ENCODE results near the gene DLGAP1.

DNA sequence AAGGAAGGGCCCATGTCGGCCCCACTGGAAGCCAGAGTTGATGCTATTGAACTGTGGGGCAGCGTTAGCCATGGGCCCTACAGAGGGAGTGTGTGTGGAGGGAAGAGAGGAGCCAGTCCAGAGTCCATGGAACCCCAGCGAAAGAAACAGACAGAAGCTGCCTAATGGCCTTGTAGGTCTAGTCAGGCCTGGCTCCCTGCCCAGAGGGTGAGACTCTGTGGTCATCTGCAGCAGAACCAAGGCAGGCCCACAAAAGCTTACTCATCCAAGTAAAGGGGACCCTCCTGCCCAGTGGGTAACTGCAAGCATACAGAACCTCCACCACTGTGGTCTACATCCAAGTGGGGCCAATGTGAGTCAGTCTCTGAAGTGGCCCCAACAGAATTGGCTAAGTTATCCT is 565.3 kb downstream of the DLGAP1 start:
- TF ChIP-seq, protein P1, sequence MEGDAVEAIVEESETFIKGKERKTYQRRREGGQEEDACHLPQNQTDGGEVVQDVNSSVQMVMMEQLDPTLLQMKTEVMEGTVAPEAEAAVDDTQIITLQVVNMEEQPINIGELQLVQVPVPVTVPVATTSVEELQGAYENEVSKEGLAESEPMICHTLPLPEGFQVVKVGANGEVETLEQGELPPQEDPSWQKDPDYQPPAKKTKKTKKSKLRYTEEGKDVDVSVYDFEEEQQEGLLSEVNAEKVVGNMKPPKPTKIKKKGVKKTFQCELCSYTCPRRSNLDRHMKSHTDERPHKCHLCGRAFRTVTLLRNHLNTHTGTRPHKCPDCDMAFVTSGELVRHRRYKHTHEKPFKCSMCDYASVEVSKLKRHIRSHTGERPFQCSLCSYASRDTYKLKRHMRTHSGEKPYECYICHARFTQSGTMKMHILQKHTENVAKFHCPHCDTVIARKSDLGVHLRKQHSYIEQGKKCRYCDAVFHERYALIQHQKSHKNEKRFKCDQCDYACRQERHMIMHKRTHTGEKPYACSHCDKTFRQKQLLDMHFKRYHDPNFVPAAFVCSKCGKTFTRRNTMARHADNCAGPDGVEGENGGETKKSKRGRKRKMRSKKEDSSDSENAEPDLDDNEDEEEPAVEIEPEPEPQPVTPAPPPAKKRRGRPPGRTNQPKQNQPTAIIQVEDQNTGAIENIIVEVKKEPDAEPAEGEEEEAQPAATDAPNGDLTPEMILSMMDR (IDR thresholded peaks at IDR 0.05; ENCODE audit: low read length): no peak
- no peak for TF ChIP-seq EZH2 (IDR thresholded peaks at IDR 0.05; ENCODE audit: borderline replicate concordance, low read length)

Data from OCI-LY1 (cell line).